RWPE2 (cell line): ENCODE data around the gene PDC.

Experiments
- ATAC-seq: fragments of 200-7000 bp; cut with Tn5 transposase; 3 replicates; pipeline ENCODE4 v1.9.1; 2021; ENCODE audit warnings: low read depth
- DNase-seq: peaks from one replicate; pipeline ENCODE4 v3.0.0-alpha.2; 2020; ENCODE audit warnings: low spot score
- H3K27ac ChIP-seq: fragments of 450-650 bp; 2 replicates; pipeline ENCODE4 v1.5.1; 2017; ENCODE audit warnings: mild to moderate bottlenecking; ENCODE audit not compliant: poor library complexity, severe bottlenecking
- H3K27me3 ChIP-seq: fragments of 250-450 bp; sonication (Bioruptor Pico); 2 replicates; pipeline ENCODE4 v1.5.1; 2021; ENCODE audit warnings: mild to moderate bottlenecking, moderate library complexity; ENCODE audit not compliant: insufficient read depth, poor library complexity, severe bottlenecking
- H3K36me3 ChIP-seq: fragments of 250-450 bp; sonication (Bioruptor Pico); 2 replicates; pipeline ENCODE4 v1.5.1; 2020; ENCODE audit warnings: low read depth, mild to moderate bottlenecking, moderate library complexity
- H3K4me1 ChIP-seq: fragments of 250-450 bp; sonication (Bioruptor Pico); 2 replicates; pipeline ENCODE4 v1.5.1; 2021; ENCODE audit warnings: mild to moderate bottlenecking, moderate library complexity; ENCODE audit not compliant: insufficient read depth, poor library complexity, severe bottlenecking
- H3K4me3 ChIP-seq: fragments of 250-450 bp; sonication (Bioruptor Pico); 2 replicates; pipeline ENCODE4 v1.5.1; 2021; ENCODE audit warnings: mild to moderate bottlenecking, moderate library complexity; ENCODE audit not compliant: severe bottlenecking
- H3K9me3 ChIP-seq: fragments of 250-450 bp; sonication (Bioruptor Pico); 2 replicates; pipeline ENCODE4 v1.5.1; 2021; ENCODE audit warnings: mild to moderate bottlenecking, moderate library complexity; ENCODE audit not compliant: severe bottlenecking
- CTCF ChIP-seq: fragments of 450-650 bp; IDR thresholded peaks from one replicate; pipeline ENCODE4 v1.5.1; 2017; ENCODE audit warnings: mild to moderate bottlenecking, moderate library complexity; ENCODE audit not compliant: poor library complexity, severe bottlenecking

PDC gene

DNA sequence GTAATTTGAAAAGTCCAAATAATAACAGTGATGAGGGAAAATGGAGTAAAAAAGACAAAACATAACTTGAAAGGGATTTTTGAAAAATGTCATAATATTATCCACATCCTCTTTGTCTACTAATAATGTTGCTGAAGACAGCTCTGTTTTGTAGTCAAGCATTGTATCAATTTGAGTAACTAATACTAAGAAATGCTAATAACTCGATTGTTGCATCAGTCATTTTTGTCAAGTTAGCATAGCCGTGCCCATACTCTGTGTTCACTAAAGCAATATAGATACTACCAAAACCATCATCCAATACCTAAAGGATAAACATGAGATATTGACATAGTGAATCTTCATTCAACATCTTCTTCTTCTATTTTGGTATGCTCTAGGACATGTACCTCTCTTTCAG is 17.3 kb downstream of the PDC start:
- H3K9me3 ChIP-seq = no peaks in the 10 kb centered on the region
- no peaks in the 10 kb centered on the region for H3K36me3 ChIP-seq
- no peak for ATAC-seq
- H3K27ac ChIP-seq = no peak overlapping the region
- no peak overlapping the region for H3K4me3 ChIP-seq
- H3K4me1 ChIP-seq = peaks cover 8% of the 10 kb centered on the region
- DNase-seq = no peak
- TF ChIP-seq CTCF = no peak
- H3K27me3 ChIP-seq = no peaks in the 10 kb centered on the region

DNA sequence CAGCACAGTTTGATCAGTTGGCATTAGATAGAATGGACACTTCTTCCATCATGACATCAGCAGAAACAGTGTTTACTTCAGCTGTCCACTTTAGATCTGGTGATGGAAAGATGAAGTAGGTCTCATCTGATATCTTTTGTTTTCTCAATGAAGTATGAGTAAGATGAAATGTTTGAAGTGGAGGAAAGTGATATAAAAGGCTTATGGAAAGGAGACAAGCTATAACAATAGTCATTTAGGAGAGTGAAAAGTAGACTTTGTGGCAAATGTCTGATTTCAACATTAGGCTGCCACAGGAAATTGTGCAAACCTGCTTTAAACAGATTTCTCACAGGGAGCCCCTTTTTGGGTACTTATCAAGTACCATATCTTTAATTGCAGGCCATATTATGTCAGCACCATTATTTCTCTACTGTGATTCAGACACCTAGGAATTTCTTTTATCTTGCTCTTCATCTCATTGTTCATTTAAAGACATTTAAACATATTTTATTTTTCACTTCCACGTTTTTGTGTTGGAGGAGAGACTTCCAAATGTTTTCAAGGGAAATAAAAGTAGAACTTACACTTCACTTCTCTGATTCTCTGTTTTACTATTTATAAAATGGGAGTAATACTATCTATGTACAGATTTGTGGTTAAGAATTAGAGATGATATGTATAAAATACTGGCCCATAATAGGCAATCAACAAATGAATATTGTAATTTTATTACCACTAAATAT is 18.1 kb downstream of the PDC start:
- H3K36me3 ChIP-seq = no peaks in the 10 kb centered on the region
- DNase-seq = no peak
- H3K4me1 ChIP-seq = peaks cover 8% of the 10 kb centered on the region

DNA sequence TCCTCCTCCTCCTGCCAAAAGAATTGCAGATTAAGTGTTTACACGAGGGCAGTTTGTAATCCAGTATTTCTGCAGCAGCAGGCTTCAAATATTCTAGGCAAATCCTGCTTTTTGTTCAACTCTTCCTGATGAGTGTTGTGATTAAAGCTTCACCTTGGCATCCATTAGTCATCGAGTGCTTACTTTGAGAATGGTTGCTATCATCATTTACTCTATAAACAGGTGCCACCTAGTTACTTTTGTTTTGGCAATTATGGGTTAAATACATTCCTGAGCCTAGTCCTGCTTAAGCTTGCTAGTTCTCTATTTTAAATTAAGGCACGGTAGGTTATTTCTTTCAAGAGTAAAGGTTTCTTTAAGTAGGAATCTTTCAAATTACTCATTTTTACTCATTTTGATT is 20.3 kb downstream of the PDC start:
- Histone ChIP-seq H3K36me3 (no peaks in the 10 kb centered on the region), H3K9me3 (no peaks in the 10 kb centered on the region), H3K4me3 (no peak overlapping the region), H3K4me1 (peaks cover 8% of the 10 kb centered on the region), H3K27me3 (no peaks in the 10 kb centered on the region), H3K27ac (no peak overlapping the region)
- TF ChIP-seq CTCF = no peak
- peak; percentile 79 for ATAC-seq
- no peak for DNase-seq

More for the DNA sequence above, 18.1 kb downstream of the PDC start:
- Histone ChIP-seq H3K27me3 (no peaks in the 10 kb centered on the region), H3K27ac (no peak overlapping the region), H3K4me3 (no peak overlapping the region), H3K9me3 (no peaks in the 10 kb centered on the region)
- ATAC-seq = peak; percentile 27; the same call in 2 of the 3 replicates
- TF ChIP-seq CTCF = no peak

DNA sequence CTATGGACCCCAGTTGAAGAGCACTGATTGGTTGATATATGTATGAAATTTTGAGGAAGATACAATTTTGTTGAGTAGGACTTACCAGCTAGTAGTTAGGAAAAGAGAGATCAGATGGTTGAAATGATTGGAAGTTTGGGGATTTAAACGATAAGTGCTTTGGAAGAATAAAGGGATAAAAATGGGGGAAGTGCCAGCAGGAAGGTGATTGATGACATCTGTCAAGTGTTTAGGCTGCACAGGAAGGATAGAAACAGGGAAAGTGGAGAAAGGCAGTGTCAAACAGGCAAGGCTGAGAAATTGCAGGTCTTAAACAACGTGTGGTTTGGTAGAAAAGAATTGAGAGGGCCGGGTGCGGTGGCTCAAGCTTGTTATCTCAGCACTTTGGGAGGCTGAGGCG is 22.3 kb downstream of the PDC start:
- no peaks in the 10 kb centered on the region for H3K9me3 ChIP-seq
- no peaks in the 10 kb centered on the region for H3K36me3 ChIP-seq
- no peak for DNase-seq
- H3K4me1 ChIP-seq = peaks cover 8% of the 10 kb centered on the region
- H3K27me3 ChIP-seq = no peaks in the 10 kb centered on the region
- no peak for ATAC-seq
- no peak overlapping the region for H3K27ac ChIP-seq
- H3K4me3 ChIP-seq = no peak overlapping the region
- no peak for TF ChIP-seq CTCF

GRCh38 chr1:186435336-186435735 is 25.6 kb downstream of the PDC start:
- no peak for DNase-seq
- H3K27ac ChIP-seq = no peak overlapping the region
- H3K27me3 ChIP-seq = no peaks in the 10 kb centered on the region
- no peak overlapping the region for H3K4me3 ChIP-seq
- H3K4me1 ChIP-seq = no peaks in the 10 kb centered on the region
- ATAC-seq = peak; percentile 49; the same call in 2 of the 3 replicates
- no peak for TF ChIP-seq CTCF
- H3K9me3 ChIP-seq = no peaks in the 10 kb centered on the region
- no peaks in the 10 kb centered on the region for H3K36me3 ChIP-seq
